ENCODE data around the gene SNX13. TPM values are rescaled to one million over a fixed set of nuclear protein-coding genes. Genes with fewer than 3 reads are reported as not detected.

SNX13 gene
- total RNA-seq, 1 experiment from 2014 or later, result 41.8 TPM

- intact Hi-C loops (cut with micrococcal nuclease; ENCODE audit: unreplicated experiment), result no loop called here
- no peaks in the 10 kb centered on the region for H3K4me1 ChIP-seq
- no peak overlapping the region for H3K4me3 ChIP-seq (ENCODE audit: low read depth, low read length)
- Mint-ChIP-seq H3K27ac (ENCODE audit: unreplicated experiment) (no peak overlapping the region), H3K9me3 (ENCODE audit: unreplicated experiment) (no peaks in the 10 kb centered on the region), H3K36me3 (ENCODE audit: insufficient read depth, unreplicated experiment) (no peaks in the 10 kb centered on the region), H3K27me3 (ENCODE audit: insufficient read depth, unreplicated experiment) (no peaks in the 10 kb centered on the region), H3K4me1 (ENCODE audit: low read depth, unreplicated experiment) (no peaks in the 10 kb centered on the region), H3K4me3 (ENCODE audit: unreplicated experiment) (no peak overlapping the region)
- no peaks in the 10 kb centered on the region for H3K9me3 ChIP-seq
- no peak for TF ChIP-seq CTCF (IDR thresholded peaks at IDR 0.05; ENCODE audit: insufficient read depth in 1 of 2, low read depth in 1 of 2, low read length in 1 of 2, severe bottlenecking in 1 of 2, unreplicated experiment in 1 of 2)
- no TSS peak for BruUV-seq (replicated peaks)
- H3K36me3 ChIP-seq (ENCODE audit: control insufficient read depth, insufficient read depth, low read length), result no peaks in the 10 kb centered on the region
- CTCF ChIA-PET, result no interaction called here
- no peak for DNase-seq
- H3K27me3 ChIP-seq (replicated peaks; ENCODE audit: control insufficient read depth, insufficient read depth, low read length), result no peaks in the 10 kb centered on the region
- POLR2A ChIA-PET, result no interaction called here
Observed at GRCh38 chr7:17787257-17787656, 153.0 kb downstream of the SNX13 start.

GRCh38 chr7:17786314-17786852 lies 153.9 kb downstream of the SNX13 start:
- no peaks in the 10 kb centered on the region for H3K36me3 ChIP-seq (ENCODE audit: control insufficient read depth, insufficient read depth, low read length)
- H3K27me3 Mint-ChIP-seq (ENCODE audit: insufficient read depth, unreplicated experiment), result no peaks in the 10 kb centered on the region
- no peaks in the 10 kb centered on the region for H3K36me3 Mint-ChIP-seq (ENCODE audit: insufficient read depth, unreplicated experiment)
- H3K9me3 ChIP-seq, result no peaks in the 10 kb centered on the region
- ChIA-PET POLR2A (no interaction called here), CTCF (interaction anchor here (0.7 kb wide), 1 partner anchor 17 kb away, joined by 3 read pairs; no protein-coding TSS in a partner anchor)
- TF ChIP-seq CTCF (IDR thresholded peaks at IDR 0.05; ENCODE audit: insufficient read depth in 1 of 2, low read depth in 1 of 2, low read length in 1 of 2, severe bottlenecking in 1 of 2, unreplicated experiment in 1 of 2), result no peak
- no peak overlapping the region for H3K27ac Mint-ChIP-seq (ENCODE audit: unreplicated experiment)
- H3K4me1 Mint-ChIP-seq (ENCODE audit: low read depth, unreplicated experiment), result no peaks in the 10 kb centered on the region
- no TSS peak for BruUV-seq (replicated peaks)
- DNase-seq, result no peak
- no peak overlapping the region for H3K4me3 ChIP-seq (ENCODE audit: low read depth, low read length)
- no peaks in the 10 kb centered on the region for H3K9me3 Mint-ChIP-seq (ENCODE audit: unreplicated experiment)
- intact Hi-C loops (cut with micrococcal nuclease; ENCODE audit: unreplicated experiment), result no loop called here
- no peak overlapping the region for H3K4me3 Mint-ChIP-seq (ENCODE audit: unreplicated experiment)
- H3K27me3 ChIP-seq (replicated peaks; ENCODE audit: control insufficient read depth, insufficient read depth, low read length), result no peaks in the 10 kb centered on the region
- H3K4me1 ChIP-seq, result no peaks in the 10 kb centered on the region

DNA sequence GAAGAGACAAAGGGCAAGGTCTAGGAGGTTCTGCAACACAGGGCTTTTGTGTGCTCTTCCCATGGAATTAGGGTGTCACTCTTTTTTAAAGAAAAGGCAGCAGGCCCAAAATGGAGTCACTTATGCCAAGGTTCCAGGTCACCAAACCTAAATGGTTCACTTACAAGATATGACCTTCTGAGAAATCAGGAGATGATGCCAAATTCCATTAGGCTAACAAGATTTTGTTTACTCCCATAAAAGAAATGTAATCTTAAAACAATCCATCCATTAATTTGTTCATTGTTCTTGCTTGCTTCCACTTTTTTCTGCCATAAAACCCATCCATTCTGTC lies 158.1 kb downstream of the SNX13 start:
- Histone ChIP-seq H3K27me3 (replicated peaks; ENCODE audit: control insufficient read depth, insufficient read depth, low read length) (no peaks in the 10 kb centered on the region), H3K9me3 (no peaks in the 10 kb centered on the region), H3K36me3 (ENCODE audit: control insufficient read depth, insufficient read depth, low read length) (no peaks in the 10 kb centered on the region), H3K4me3 (ENCODE audit: low read depth, low read length) (no peak overlapping the region), H3K4me1 (no peaks in the 10 kb centered on the region)
- no peak for TF ChIP-seq CTCF (IDR thresholded peaks at IDR 0.05; ENCODE audit: insufficient read depth in 1 of 2, low read depth in 1 of 2, low read length in 1 of 2, severe bottlenecking in 1 of 2, unreplicated experiment in 1 of 2)
- peaks cover 3% of the 10 kb centered on the region for H3K27me3 Mint-ChIP-seq (ENCODE audit: insufficient read depth, unreplicated experiment)
- POLR2A ChIA-PET, result no interaction called here
- BruUV-seq (replicated peaks), result no TSS peak
- no peaks in the 10 kb centered on the region for H3K4me1 Mint-ChIP-seq (ENCODE audit: low read depth, unreplicated experiment)
- intact Hi-C loops (cut with micrococcal nuclease; ENCODE audit: unreplicated experiment), result no loop called here
- no peaks in the 10 kb centered on the region for H3K9me3 Mint-ChIP-seq (ENCODE audit: unreplicated experiment)
- H3K4me3 Mint-ChIP-seq (ENCODE audit: unreplicated experiment), result no peak overlapping the region
- H3K36me3 Mint-ChIP-seq (ENCODE audit: insufficient read depth, unreplicated experiment), result no peaks in the 10 kb centered on the region
- H3K27ac Mint-ChIP-seq (ENCODE audit: unreplicated experiment), result no peak overlapping the region
- CTCF ChIA-PET, result no interaction called here
- no peak for DNase-seq

All from Caco-2 (cell line).